Vagina (tissue), 2 donors: Measurements from ENCODE around the gene ZNF451. TPM values are rescaled to one million over a fixed set of nuclear protein-coding genes. Genes with fewer than 3 reads are reported as not detected.

ENCODE experiments used
- DNase-seq, 2 donors: peaks; one replicate each; pipeline ENCODE4 v3.0.0-alpha.2; 2017; ENCODE audit errors: extremely low spot score in 2 of 2
- H3K27ac ChIP-seq: fragments of 200-600 bp; sonication (generic); one replicate; pipeline ENCODE4 v1.5.1; 2019
- H3K27me3 ChIP-seq: fragments of 200-600 bp; sonication (generic); one replicate; pipeline ENCODE4 v1.5.1; 2019
- H3K36me3 ChIP-seq, 2 donors: fragments of 200-600 bp; sonication (generic); one replicate each; pipeline ENCODE4 v1.5.1; 2017 to 2019
- H3K4me1 ChIP-seq: fragments of 200-600 bp; sonication (generic); one replicate; pipeline ENCODE4 v1.5.1; 2019
- H3K4me3 ChIP-seq, 2 donors: fragments of 200-600 bp; sonication (generic); 1 replicate in 1 of 2; 2 replicates in 1 of 2; pipeline ENCODE4 v1.5.1; 2016 to 2019
- H3K9me3 ChIP-seq: fragments of 200-600 bp; sonication (generic); one replicate; pipeline ENCODE4 v1.5.1; 2019
- CTCF ChIP-seq, 3 experiments: fragments of 450-650 bp in 2 of 3; fragments of 200-600 bp in 1 of 3; sonication (generic) in 1 of 3; IDR thresholded peaks; one replicate each; pipeline ENCODE4 v1.5.1; 2017 to 2019; ENCODE audit warnings: antibody characterized with exemption in 3 of 3, mild to moderate bottlenecking in 2 of 3, moderate library complexity in 2 of 3
- POLR2A ChIP-seq, 2 donors: fragments of 450-650 bp; IDR thresholded peaks; one replicate each; pipeline ENCODE4 v1.6.1; 2017; ENCODE audit warnings: antibody characterized with exemption in 2 of 2, mild to moderate bottlenecking in 2 of 2, moderate library complexity in 2 of 2
- POLR2AphosphoS5 ChIP-seq, 2 donors: sonication (generic); formaldehyde crosslinking; IDR thresholded peaks; one replicate each; pipeline ENCODE4 v1.9.0; 2017; ENCODE audit warnings: antibody characterized with exemption in 2 of 2, mild to moderate bottlenecking in 2 of 2, low read depth in 1 of 2; ENCODE audit not compliant: insufficient read depth in 1 of 2
- intact Hi-C: fragments of 100-400 bp; cut with DNase I; formaldehyde crosslinking; loops from one replicate; pipeline ENCODE4 v1.15.1; 2023
- total RNA-seq: library from RNA; depleted of rRNA; stranded (reverse); fragments of >200 nt; gene quantifications from one replicate; pipeline ENCODE4 v1.2.3, GENCODE V29; 2016

ZNF451 gene
- total RNA-seq, 1 donor from 2014 or later: 43.5 TPM

- H3K27me3 ChIP-seq: no peaks in the 10 kb centered on the region
- no peak overlapping the region for H3K27ac ChIP-seq
- intact Hi-C loops: loop anchor here (5.0 kb wide), 1 partner anchor 96 kb away; no protein-coding TSS in a partner anchor
- no peak overlapping the region for H3K4me3 ChIP-seq
- H3K36me3 ChIP-seq: peaks cover 0 to 19% of the 10 kb centered on the region in 2 donors
- no peak for DNase-seq
- H3K4me1 ChIP-seq: peaks cover 17% of the 10 kb centered on the region
- H3K9me3 ChIP-seq: no peaks in the 10 kb centered on the region
- TF ChIP-seq POLR2A (IDR thresholded peaks at IDR 0.05) (no peak), POLR2AphosphoS5 (IDR thresholded peaks at IDR 0.05; ENCODE audit: insufficient read depth in 1 of 2, low read depth in 1 of 2) (no peak), CTCF (IDR thresholded peaks at IDR 0.05) (no peak)
Observed at GRCh38 chr6:57048577-57048976, 41.4 kb upstream of the ZNF451 start.

DNA sequence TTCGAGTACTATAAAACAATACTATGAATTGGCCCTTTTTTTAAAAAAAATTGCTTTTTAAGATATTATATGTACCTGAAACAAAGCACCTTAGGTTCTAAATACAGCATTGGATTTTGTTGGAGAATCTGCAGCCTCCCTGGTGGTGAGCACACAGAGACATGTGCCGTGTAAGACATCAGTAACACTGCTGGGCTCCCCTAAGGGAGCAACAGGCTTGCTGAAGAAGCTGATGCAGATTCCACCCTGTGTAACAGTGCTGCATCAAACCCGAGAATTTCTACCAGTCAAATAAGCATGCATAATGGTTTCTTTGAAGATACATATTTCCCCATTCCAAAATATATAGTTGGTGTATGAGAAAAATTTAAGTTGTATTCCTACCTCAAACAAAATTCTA lies 26.1 kb upstream of the ZNF451 start:
- Histone ChIP-seq H3K27ac (no peak overlapping the region), H3K4me1 (no peaks in the 10 kb centered on the region), H3K9me3 (no peaks in the 10 kb centered on the region), H3K27me3 (no peaks in the 10 kb centered on the region), H3K4me3 (no peak overlapping the region), H3K36me3 (peaks cover 0 to 18% of the 10 kb centered on the region in 2 donors)
- DNase-seq: no peak
- TF ChIP-seq POLR2AphosphoS5 (IDR thresholded peaks at IDR 0.05; ENCODE audit: insufficient read depth in 1 of 2, low read depth in 1 of 2) (no peak), POLR2A (IDR thresholded peaks at IDR 0.05) (no peak), CTCF (IDR thresholded peaks at IDR 0.05) (no peak)
- intact Hi-C loops: no loop called here

DNA sequence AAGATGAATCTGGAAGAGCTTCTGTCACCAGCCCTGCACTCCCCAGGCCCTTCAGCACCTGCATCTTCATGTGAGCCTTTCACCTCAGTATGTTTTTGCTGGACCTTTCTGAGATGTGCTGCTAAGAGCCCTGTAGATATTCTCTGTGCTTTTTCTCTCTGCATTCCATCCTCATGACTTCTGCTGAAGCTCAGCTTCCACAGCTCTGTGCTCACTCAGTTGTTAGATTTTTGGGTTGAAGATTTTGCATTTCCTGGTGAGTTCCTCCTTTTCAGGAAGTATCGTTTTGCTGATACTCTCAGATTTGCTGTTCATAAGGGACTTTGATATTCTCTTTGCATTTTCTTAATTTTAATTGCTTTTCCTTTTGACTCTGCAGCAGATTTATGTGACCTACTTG lies 25.2 kb upstream of the ZNF451 start:
- Histone ChIP-seq H3K4me3 (no peak overlapping the region), H3K9me3 (no peaks in the 10 kb centered on the region), H3K4me1 (no peaks in the 10 kb centered on the region), H3K27me3 (no peaks in the 10 kb centered on the region), H3K36me3 (peaks cover 0 to 13% of the 10 kb centered on the region in 2 donors), H3K27ac (no peak overlapping the region)
- intact Hi-C loops: no loop called here
- no peak for DNase-seq
- TF ChIP-seq POLR2AphosphoS5 (IDR thresholded peaks at IDR 0.05; ENCODE audit: insufficient read depth in 1 of 2, low read depth in 1 of 2) (no peak), CTCF (IDR thresholded peaks at IDR 0.05) (no peak), POLR2A (IDR thresholded peaks at IDR 0.05) (no peak)

DNA sequence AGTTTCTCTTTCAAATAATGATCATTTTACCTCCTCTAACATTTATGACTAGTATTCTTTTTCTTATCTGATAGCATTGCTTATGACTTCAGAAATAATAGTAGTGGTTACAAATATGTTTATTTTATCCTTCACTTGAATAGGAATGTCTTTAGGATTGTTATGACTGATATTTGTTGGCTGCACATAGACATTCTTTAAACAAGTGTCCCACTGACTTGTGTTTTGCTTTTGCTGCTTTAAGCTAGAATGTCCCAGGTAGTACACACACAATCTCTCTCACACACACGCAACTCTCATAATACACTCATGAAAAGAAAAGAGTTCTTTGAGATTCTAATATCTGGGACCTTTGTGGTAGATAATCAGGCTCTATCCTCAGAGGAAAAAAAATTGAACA lies 21.9 kb upstream of the ZNF451 start:
- intact Hi-C loops: no loop called here
- Histone ChIP-seq H3K27ac (no peak overlapping the region), H3K9me3 (no peaks in the 10 kb centered on the region), H3K36me3 (peaks cover 0 to 5% of the 10 kb centered on the region in 2 donors), H3K27me3 (no peaks in the 10 kb centered on the region), H3K4me1 (no peaks in the 10 kb centered on the region), H3K4me3 (no peak overlapping the region)
- DNase-seq: no peak
- TF ChIP-seq POLR2AphosphoS5 (IDR thresholded peaks at IDR 0.05; ENCODE audit: insufficient read depth in 1 of 2, low read depth in 1 of 2) (no peak), POLR2A (IDR thresholded peaks at IDR 0.05) (no peak), CTCF (IDR thresholded peaks at IDR 0.05) (no peak)

DNA sequence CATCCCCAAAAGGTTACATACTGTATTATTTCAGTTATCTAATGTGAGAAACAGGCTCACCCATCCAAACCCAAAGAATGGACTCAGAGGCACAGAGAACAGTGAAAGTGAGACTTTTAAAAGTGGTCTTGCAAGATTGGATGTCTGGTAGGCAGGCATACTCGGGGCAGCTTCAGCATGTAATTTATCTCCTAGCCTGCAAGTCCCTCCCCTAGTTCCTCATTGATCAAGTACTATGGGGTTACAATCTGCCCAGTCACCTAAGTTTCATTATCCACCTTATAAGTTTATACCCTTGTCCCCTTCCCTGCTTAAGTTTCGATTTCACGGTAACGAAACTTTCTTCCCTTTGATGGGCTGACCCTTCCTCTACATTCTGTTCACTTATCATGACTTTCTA lies 20.8 kb upstream of the ZNF451 start:
- DNase-seq: no peak

More for the DNA sequence above, 20.8 kb upstream of the ZNF451 start:
- H3K36me3 ChIP-seq: no peaks in the 10 kb centered on the region
- TF ChIP-seq CTCF (IDR thresholded peaks at IDR 0.05) (no peak), POLR2AphosphoS5 (IDR thresholded peaks at IDR 0.05; ENCODE audit: insufficient read depth in 1 of 2, low read depth in 1 of 2) (no peak), POLR2A (IDR thresholded peaks at IDR 0.05) (no peak)
- H3K9me3 ChIP-seq: no peaks in the 10 kb centered on the region
- H3K27ac ChIP-seq: no peak overlapping the region
- intact Hi-C loops: no loop called here
- H3K27me3 ChIP-seq: no peaks in the 10 kb centered on the region
- H3K4me3 ChIP-seq: no peak overlapping the region
- no peaks in the 10 kb centered on the region for H3K4me1 ChIP-seq
